ENCODE results near the gene PATZ1.
"Not testable (repeated sequence)": the region's sequence is repeated elsewhere in the genome, so short reads cannot be mapped to it uniquely, and the experiment has no call there.

PATZ1 gene

GRCh38 chr22:31346255-31346732 lies at the start of gene PATZ1:
TSS of gene PATZ1 (minus strand) at chr22:31346346. CDS start at chr22:31345602, 744 bp downstream.
- DNase-seq = peak; percentile 79

GRCh38 chr22:31394326-31394725 lies 48.2 kb upstream of the PATZ1 start:
- DNase-seq = no peak

GRCh38 chr22:31393893-31394292 lies 47.7 kb upstream of the PATZ1 start:
- DNase-seq = no peak

GRCh38 chr22:31378651-31379050 lies 32.5 kb upstream of the PATZ1 start:
- DNase-seq = not testable (repeated sequence)

GRCh38 chr22:31378123-31378522 lies 32.0 kb upstream of the PATZ1 start:
- DNase-seq = no peak

GRCh38 chr22:31377612-31378011 lies 31.5 kb upstream of the PATZ1 start:
- no peak for DNase-seq

- DNase-seq = no peak
Measured at GRCh38 chr22:31367426-31367825, 21.3 kb upstream of the PATZ1 start.

GRCh38 chr22:31363885-31364465 lies 17.8 kb upstream of the PATZ1 start:
- no peak for DNase-seq

- no peak for DNase-seq
Measured at GRCh38 chr22:31361743-31362142, 15.6 kb upstream of the PATZ1 start.

- DNase-seq = no peak
Measured at GRCh38 chr22:31360029-31360428, 13.9 kb upstream of the PATZ1 start.

- no peak for DNase-seq
Measured at GRCh38 chr22:31354515-31354914, 8.4 kb upstream of the PATZ1 start.

- no peak for DNase-seq
Measured at GRCh38 chr22:31350410-31350863, 4.3 kb upstream of the PATZ1 start.

- DNase-seq = no peak
Measured at GRCh38 chr22:31349960-31350359, 3.8 kb upstream of the PATZ1 start.

- DNase-seq = no peak
Measured at GRCh38 chr22:31348766-31349165, 2.6 kb upstream of the PATZ1 start.

GRCh38 chr22:31348009-31348337 lies 1.8 kb upstream of the PATZ1 start:
- DNase-seq = not testable (repeated sequence)

- peak; percentile 49 for DNase-seq
Measured at GRCh38 chr22:31347251-31348008, 1.3 kb upstream of the PATZ1 start.

GRCh38 chr22:31346733-31347250 lies 646 bp upstream of the PATZ1 start:
- DNase-seq = no peak

- DNase-seq = peak; percentile 95
Measured at GRCh38 chr22:31345331-31346254, 553 bp downstream of the PATZ1 start.

- no peak for DNase-seq
Measured at GRCh38 chr22:31344578-31345330, 1.4 kb downstream of the PATZ1 start.

GRCh38 chr22:31344256-31344577 lies 1.9 kb downstream of the PATZ1 start:
- no peak for DNase-seq

GRCh38 chr22:31343235-31344191 lies 2.6 kb downstream of the PATZ1 start:
- no peak for DNase-seq
